M059J (cell line): ENCODE measurements around the gene DCP2. TPM values are rescaled to one million over a fixed set of nuclear protein-coding genes. Genes with fewer than 3 reads are reported as not detected.

Source experiments
- DNase-seq: peaks from one replicate; pipeline ENCODE4 v3.0.0-alpha.2; 2012; ENCODE audit warnings: low read depth
- total RNA-seq: library from RNA; depleted of rRNA; stranded (reverse); fragments of >200 nt; shearing (Covaris generic); gene quantifications from 2 replicates; pipeline ENCODE4 v1.2.3, GENCODE V29; 2014

DCP2 gene
- total RNA-seq, 1 experiment from 2014 or later, result 27.8 TPM

DNA sequence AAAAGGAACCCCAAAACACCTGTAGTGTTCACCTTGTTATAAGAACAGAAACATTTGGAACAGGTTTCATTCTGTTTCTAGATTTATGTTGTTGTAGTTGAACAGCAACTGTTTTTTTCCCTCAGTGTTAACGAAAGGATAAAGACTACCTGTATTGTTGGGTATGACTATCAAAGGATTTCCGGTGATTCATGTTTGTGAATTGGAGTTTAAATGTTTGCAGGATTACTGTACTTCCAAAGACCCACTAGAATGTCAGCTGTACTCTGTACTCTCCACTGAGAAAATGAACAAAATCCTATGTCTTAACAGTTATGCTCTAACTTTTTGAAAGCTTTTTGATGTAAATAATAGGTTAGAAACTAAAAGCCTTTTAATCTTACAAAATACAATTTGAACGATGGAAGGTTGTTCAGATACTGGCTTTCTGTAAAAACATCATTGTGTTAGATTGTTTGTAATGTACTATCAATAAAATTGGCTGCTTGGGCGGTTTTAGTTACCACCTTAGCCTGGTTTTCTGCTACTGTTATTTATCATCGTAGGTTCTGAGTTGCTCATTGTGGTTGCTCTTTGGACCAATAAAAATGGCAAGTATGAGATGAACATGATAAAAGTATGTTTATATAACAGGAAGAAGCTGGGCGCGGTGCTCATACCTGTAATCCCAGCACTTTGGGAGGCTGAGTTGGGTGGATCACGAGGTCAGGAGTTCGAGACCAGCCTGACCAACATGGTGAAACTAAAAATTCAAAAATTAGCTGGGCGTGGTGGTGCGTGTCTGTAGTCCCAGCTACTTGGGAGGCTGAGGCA, 44.1 kb downstream of the DCP2 start:
- DNase-seq, result peak; percentile 92

DNA sequence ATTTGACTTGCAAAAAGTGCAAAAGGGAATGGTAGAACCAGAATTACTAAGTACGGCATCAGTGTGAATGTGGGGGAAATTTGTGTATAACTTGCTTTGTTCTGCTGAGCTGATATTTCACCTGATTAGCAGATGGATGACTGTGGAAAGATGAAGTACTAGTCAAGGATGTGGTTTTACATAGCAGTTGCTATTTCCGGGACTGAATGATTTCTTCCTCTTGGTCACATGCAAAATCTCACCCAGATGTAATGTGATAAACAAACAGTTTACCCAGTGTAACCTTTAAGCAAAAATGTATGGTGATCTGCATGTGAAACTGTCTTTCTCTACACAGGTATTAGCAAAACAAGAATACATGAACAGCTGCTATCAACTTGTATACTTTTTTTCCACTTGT, 46.1 kb downstream of the DCP2 start:
- DNase-seq, result peak; percentile 40

DNA sequence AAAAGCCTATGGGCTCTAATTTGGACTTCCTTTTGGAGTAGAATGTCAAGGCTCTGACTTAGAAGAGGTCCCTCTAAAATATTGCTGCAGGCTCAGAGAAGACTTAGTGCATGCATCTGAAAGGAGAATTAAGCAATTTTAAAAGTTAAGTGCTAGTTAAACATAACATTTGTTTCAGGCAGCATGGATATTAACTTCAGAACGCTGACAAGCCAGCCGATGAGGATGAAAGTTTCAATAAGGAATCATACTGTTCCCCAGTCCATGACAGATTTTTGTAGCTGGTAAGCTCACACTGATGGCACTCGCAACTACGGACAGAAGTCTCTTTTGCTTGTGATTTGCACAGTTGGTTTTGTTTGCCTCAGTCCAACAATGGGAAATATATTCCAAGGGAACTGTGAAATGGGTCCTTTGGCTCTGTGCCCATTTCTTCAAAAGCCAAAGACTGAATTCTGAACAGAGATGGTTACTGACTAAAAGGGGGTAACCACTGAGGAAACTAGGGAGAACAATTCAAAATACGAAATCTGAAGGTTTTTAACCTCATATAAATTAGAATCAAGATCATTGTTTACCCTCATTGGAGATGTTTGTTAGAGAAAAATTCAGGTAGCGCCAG, 47.6 kb downstream of the DCP2 start:
- no peak for DNase-seq

GRCh38 chr5:113025596-113025995, 49.0 kb downstream of the DCP2 start:
- DNase-seq, result no peak

DNA sequence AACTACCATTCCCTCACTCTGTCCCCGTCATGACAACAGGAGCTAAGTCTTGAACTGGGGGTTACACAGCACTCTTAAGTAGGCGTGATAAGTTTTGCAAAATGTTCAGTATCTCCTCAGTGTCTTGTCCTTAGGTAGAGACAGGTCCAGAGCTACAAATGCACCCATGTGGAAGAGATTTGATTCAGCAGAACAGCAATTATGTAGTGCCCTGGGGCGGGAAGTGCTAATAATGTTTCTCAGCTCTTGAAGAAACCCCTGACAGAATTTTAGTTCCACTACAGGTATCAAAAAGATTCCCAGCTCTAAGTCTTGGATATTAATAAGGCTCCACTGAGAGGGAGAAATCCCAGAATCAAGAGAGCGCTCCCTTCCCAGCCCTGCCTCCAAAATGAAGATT, 49.6 kb downstream of the DCP2 start:
- peak; percentile 37 for DNase-seq

GRCh38 chr5:113027015-113027414, 50.4 kb downstream of the DCP2 start:
- DNase-seq, result no peak

- DNase-seq, result no peak
These were observed 50.8 kb downstream of the DCP2 start for GRCh38 chr5:113027431-113027830.

- DNase-seq, result peak; percentile 30
These were observed 53.0 kb downstream of the DCP2 start for GRCh38 chr5:113029614-113030013.

GRCh38 chr5:113031104-113031503, 54.5 kb downstream of the DCP2 start:
- DNase-seq, result no peak

- DNase-seq, result no peak
These were observed 55.0 kb downstream of the DCP2 start for GRCh38 chr5:113031557-113031956.

GRCh38 chr5:113034182-113034773, 57.7 kb downstream of the DCP2 start:
- DNase-seq, result peak; percentile 96

DNA sequence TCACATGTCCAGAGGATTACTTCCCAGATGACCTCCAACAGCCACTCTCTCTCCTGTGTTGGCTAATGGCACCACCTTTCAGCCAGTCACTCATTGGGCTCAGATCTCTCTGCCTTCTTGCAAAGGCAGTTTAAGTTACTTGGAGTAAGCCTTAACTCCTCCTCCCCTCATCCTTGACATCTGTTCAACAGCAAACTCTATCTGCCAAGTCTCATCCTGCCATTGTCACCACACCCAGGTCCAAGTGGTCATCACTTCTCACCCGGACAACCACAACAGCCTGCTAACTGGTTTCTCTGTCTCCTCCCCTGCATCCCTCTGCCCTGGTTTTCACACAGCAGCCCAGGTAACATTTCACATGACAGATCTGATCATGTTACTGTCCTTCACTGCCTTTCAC, 58.5 kb downstream of the DCP2 start:
- DNase-seq, result no peak

DNA sequence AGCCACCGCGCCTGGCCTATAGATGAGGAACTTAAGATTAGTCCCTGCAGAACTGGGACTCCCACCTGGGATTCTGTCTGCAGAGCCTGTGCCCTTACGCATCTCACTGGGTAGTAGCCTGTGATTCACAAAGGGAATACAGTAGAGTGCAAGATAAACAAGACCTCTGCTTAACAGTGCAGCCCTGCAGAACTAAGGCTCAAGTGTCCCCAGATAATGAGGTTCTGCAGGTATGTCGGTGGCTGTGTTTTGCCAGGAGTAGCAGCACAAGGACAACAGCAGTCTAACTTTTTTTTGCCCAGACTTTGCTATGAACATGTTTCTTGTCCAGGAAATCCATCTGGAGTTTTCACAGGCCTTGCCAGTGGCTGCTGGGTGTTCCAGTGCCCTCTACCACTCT, 59.7 kb downstream of the DCP2 start:
- DNase-seq, result no peak

GRCh38 chr5:113036826-113037225, 60.2 kb downstream of the DCP2 start:
- DNase-seq, result no peak

- no peak for DNase-seq
These were observed 61.5 kb downstream of the DCP2 start for GRCh38 chr5:113038136-113038535.

GRCh38 chr5:113038714-113039113, 62.1 kb downstream of the DCP2 start:
- peak; percentile 87 for DNase-seq

GRCh38 chr5:113039229-113039933, 62.8 kb downstream of the DCP2 start:
- no peak for DNase-seq

- no peak for DNase-seq
These were observed 63.3 kb downstream of the DCP2 start for GRCh38 chr5:113039934-113040285.

DNA sequence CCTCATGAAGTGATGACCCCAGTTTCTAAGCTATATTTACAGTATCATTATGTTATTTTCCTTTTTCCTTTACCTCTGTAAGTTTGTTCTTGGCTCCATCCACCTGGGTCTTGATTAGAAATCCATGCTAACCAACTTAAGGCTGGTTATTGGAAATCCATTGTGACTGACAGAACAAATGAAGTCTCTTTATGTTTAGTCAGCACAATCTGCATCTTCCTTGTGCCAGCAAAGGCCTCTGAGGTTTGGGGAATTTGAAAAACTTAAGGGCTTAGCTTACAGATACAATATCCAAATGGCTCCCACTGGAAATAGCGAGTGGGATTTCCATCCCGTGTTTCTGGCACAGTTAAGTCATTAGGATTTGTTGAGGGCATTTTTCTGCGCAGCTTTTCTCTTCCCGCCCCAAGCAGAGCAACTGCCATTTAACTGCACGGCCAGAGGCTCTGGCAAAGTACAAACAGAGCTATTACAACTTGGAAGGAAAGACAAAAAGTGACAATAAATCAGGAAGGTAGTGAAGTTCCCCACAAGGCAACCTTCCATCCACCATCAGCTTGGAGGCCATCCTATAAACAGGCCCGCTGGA, 64.2 kb downstream of the DCP2 start:
- no peak for DNase-seq

GRCh38 chr5:113042491-113043243, 66.1 kb downstream of the DCP2 start:
- no peak for DNase-seq

DNA sequence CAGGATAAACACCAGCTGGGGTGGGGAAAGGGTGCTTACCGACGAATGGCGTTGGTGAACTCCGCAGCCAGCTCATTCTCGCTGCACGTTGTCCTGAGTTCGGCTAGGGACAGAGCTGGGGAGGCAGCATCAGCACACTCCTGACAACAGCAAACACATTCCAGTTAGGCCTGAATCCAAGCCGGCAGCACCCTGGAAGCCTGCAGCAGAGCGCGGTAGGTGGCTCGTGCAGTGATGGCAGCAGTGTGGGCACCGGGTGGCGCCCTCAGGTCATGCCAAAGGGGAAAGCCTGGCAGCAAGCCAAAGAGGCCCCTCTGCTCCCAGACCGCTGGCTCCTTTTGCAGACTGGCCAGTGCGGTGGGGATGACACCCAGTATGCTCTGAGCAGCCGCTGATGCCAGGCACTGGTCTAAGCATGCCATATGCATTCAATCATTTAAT, 66.9 kb downstream of the DCP2 start:
- DNase-seq, result no peak
